CD14-positive monocyte (primary cell): ENCODE results near the gene DEFB131A. TPM values are rescaled to one million over a fixed set of nuclear protein-coding genes. Genes with fewer than 3 reads are reported as not detected.
"Not testable (repeated sequence)": the region's sequence is repeated elsewhere in the genome, so short reads cannot be mapped to it uniquely, and the experiment has no call there.

Source experiments
- DNase-seq, 3 donors: peaks; one replicate each; pipeline ENCODE4 v3.0.0-alpha.2; 2011 to 2022
- H2AFZ ChIP-seq: 2 replicates; pipeline ENCODE4 v1.6.0; 2012; ENCODE audit warnings: mild to moderate bottlenecking, low read depth, low read length, inconsistent platforms; ENCODE audit not compliant: insufficient read depth, poor library complexity, severe bottlenecking
- H3K27ac ChIP-seq, 2 donors: 1 replicate in 1 of 2; 2 replicates in 1 of 2; pipeline ENCODE4 v1.5.1; 2012 to 2013; ENCODE audit warnings: low read length in 2 of 2, control low read depth in 1 of 2, inconsistent platforms in 1 of 2, low read depth in 1 of 2, mild to moderate bottlenecking in 1 of 2
- H3K27me3 ChIP-seq, 2 donors: one replicate each; pipeline versions ENCODE4 v1.6.0 to v1.6.1; 2011 to 2013; ENCODE audit warnings: low read length in 2 of 2; ENCODE audit not compliant: control insufficient read depth in 2 of 2, insufficient read depth in 2 of 2
- H3K36me3 ChIP-seq, 2 donors: replicated peaks in 1 of 2; 1 replicate in 1 of 2; 2 replicates in 1 of 2; pipeline versions ENCODE4 v1.5.1 to v1.6.1; 2012 to 2013; ENCODE audit warnings: low read length in 2 of 2, control low read depth in 1 of 2, inconsistent platforms in 1 of 2, mild to moderate bottlenecking in 1 of 2; ENCODE audit not compliant: insufficient read depth in 2 of 2, control insufficient read depth in 1 of 2
- H3K4me1 ChIP-seq, 2 donors: 1 replicate in 1 of 2; 2 replicates in 1 of 2; pipeline versions ENCODE4 v1.5.1 to v1.6.1; 2012 to 2013; ENCODE audit warnings: low read length in 2 of 2, control low read depth in 1 of 2, inconsistent platforms in 1 of 2, mild to moderate bottlenecking in 1 of 2, moderate library complexity in 1 of 2; ENCODE audit not compliant: insufficient read depth in 2 of 2, control insufficient read depth in 1 of 2
- H3K4me2 ChIP-seq: replicated peaks from 2 replicates; pipeline ENCODE3; 2012; ENCODE audit warnings: low read length, moderate library complexity, mild to moderate bottlenecking; ENCODE audit not compliant: poor library complexity, severe bottlenecking; ENCODE audit errors: extremely low read depth
- H3K4me3 ChIP-seq, 3 experiments: fragments of 200-600 bp in 1 of 3; sonication (generic) in 1 of 3; replicated peaks in 1 of 3; 1 replicate in 2 of 3; 2 replicates in 1 of 3; pipeline ENCODE4 v1.5.1; 2011 to 2013; ENCODE audit warnings: low read length in 3 of 3, mild to moderate bottlenecking in 3 of 3, control low read depth in 2 of 3, low read depth in 2 of 3, inconsistent platforms in 1 of 3, moderate library complexity in 1 of 3
- H3K79me2 ChIP-seq: 2 replicates; pipeline ENCODE4 v1.6.0; 2012; ENCODE audit warnings: mild to moderate bottlenecking, control low read depth, inconsistent platforms, low read length, moderate library complexity; ENCODE audit not compliant: insufficient read depth
- H3K9ac ChIP-seq: 2 replicates; pipeline ENCODE4 v1.6.0; 2017; ENCODE audit warnings: low read length, mild to moderate bottlenecking; ENCODE audit not compliant: insufficient read depth, poor library complexity, severe bottlenecking
- H3K9me3 ChIP-seq, 2 donors: replicated peaks in 1 of 2; 1 replicate in 1 of 2; 2 replicates in 1 of 2; pipeline versions ENCODE4 v1.5.1 to v1.6.1; 2012 to 2013; ENCODE audit warnings: low read length in 2 of 2, control low read depth in 1 of 2; ENCODE audit not compliant: control insufficient read depth in 1 of 2, insufficient read depth in 1 of 2
- H4K20me1 ChIP-seq: 2 replicates; pipeline ENCODE4 v1.6.0; 2012; ENCODE audit warnings: mild to moderate bottlenecking, low read length, control low read depth, moderate library complexity; ENCODE audit not compliant: insufficient read depth
- H3K27ac Mint-ChIP-seq, 7 donors: one replicate each; pipeline ENCODE4 v1.8.0; 2020; ENCODE audit warnings: mild to moderate bottlenecking in 7 of 7, mixed read lengths in 7 of 7, moderate library complexity in 6 of 7, inconsistent platforms in 2 of 7
- H3K27me3 Mint-ChIP-seq, 3 donors: one replicate each; pipeline ENCODE4 v1.8.0; 2021 to 2022; ENCODE audit warnings: low read depth in 3 of 3, mild to moderate bottlenecking in 3 of 3, mixed read lengths in 3 of 3, moderate library complexity in 3 of 3, inconsistent platforms in 1 of 3
- H3K36me3 Mint-ChIP-seq, 2 donors: one replicate each; pipeline ENCODE4 v1.8.0; 2020; ENCODE audit warnings: mixed read lengths in 2 of 2, inconsistent platforms in 1 of 2, mild to moderate bottlenecking in 1 of 2
- H3K4me1 Mint-ChIP-seq: one replicate; pipeline ENCODE4 v1.8.0; 2020; ENCODE audit warnings: mild to moderate bottlenecking, mixed read lengths
- H3K4me3 Mint-ChIP-seq, 2 donors: one replicate each; pipeline ENCODE4 v1.8.0; 2020; ENCODE audit warnings: mild to moderate bottlenecking in 2 of 2, mixed read lengths in 2 of 2, moderate library complexity in 1 of 2
- H3K9me3 Mint-ChIP-seq, 7 donors: one replicate each; pipeline ENCODE4 v1.8.0; 2020 to 2022; ENCODE audit warnings: mixed read lengths in 7 of 7, mild to moderate bottlenecking in 6 of 7, moderate library complexity in 6 of 7, inconsistent platforms in 2 of 7
- WGBS: methylation state at CpG from one replicate; pipeline ENCODE4 v1.1.5; 2013; ENCODE audit warnings: missing lambda C conversion rate; ENCODE audit not compliant: insufficient coverage; 5-methylcytosine and 5-hydroxymethylcytosine counted together
- intact Hi-C, 2 donors: fragments of 100-400 bp; cut with micrococcal nuclease; formaldehyde crosslinking; loops; one replicate each; pipeline versions ENCODE4 v1.15.0 to v1.15.1; 2023
- polyA minus RNA-seq: library from RNA; depleted of rRNA, polyadenylated mRNA; stranded (reverse); fragments of >200 nt; gene quantifications from 2 replicates; pipeline ENCODE4 v1.2.3, GENCODE V29; 2012
- polyA plus RNA-seq, 3 donors: library from polyadenylated mRNA; depleted of rRNA in 1 of 3; unstranded in 2 of 3; stranded (reverse) in 1 of 3; fragments of 300-500 nt in 2 of 3; fragments of >200 nt in 1 of 3; fragmentation: Illumina TruSeq in 2 of 3; gene quantifications; 1 replicate in 2 of 3; 2 replicates in 1 of 3; pipeline ENCODE4 v1.2.3, GENCODE V29; 2012 to 2021
- total RNA-seq, 12 experiments: library from RNA in 1 of 12; stranded (reverse) in 1 of 12; fragments of 120-200 nt in 1 of 12; gene quantifications; one replicate each; pipeline ENCODE4 v1.2.4 and lab custom pipeline; 2013 to 2026; ENCODE audit warnings: mixed read lengths in 6 of 12, inconsistent platforms in 1 of 12

The DEFB131A gene, protein sequence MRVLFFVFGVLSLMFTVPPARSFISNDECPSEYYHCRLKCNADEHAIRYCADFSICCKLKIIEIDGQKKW
- total RNA-seq (2013) = not detected
- polyA plus RNA-seq (not detected), polyA minus RNA-seq (not detected in 2 replicates), total RNA-seq (lab: John Stamatoyannopoulos, UW) (0 to 0.23 (median 0) reads per million in 11 experiments)

DNA sequence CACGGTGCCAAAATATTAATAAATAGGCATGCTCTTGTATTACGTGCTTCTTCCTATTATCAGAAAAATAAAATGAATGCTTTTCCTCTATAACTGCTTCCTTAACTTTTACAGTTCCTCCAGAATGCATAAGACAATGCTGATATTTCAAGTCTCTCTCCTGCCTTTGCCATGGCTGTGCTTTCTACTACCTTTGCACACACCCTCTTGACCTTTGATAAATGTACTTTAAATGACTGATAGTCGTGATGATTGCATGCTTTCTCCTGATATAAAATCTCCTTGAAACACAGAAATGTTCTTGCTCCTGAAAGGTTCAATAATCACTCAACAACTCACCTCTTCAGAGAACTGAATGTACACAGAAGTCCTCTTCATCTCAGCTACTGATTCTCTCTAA lies at the start of gene DEFB131A:
Gene DEFB131A (plus strand): TSS at position 301 of the 400 bp plus-strand sequence. CDS start 120 bp downstream, outside the sequence.
- intact Hi-C loops, H3K27ac Mint-ChIP-seq, H3K27me3 Mint-ChIP-seq: not testable (repeated sequence)

DNA sequence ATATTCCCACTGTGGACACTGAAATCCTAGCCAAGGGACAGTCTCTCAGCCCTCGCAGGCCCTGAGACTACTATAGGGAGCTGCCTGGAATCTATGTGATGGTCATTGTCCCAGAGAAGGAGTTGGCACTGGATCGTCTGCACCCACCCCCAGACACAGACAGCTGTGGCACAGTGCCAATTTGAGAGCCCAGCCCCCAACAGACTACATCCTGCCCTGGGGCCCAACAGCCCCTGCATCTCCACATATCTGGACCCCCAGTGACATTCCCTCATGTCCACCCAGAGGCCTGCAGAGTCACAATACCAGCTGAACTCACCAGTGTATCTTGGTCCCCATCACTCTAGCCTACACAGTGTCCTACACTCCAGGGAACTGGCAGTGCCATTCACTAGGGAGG lies 38.4 kb upstream of the DEFB131A start:
- H3K4me1 ChIP-seq, H4K20me1 ChIP-seq, H3K9me3 ChIP-seq, H3K36me3 Mint-ChIP-seq, DNase-seq, H3K4me2 ChIP-seq, H3K4me3 Mint-ChIP-seq, H3K4me3 ChIP-seq, H3K9ac ChIP-seq, H3K79me2 ChIP-seq, H2AFZ ChIP-seq, H3K27ac ChIP-seq, H3K27ac Mint-ChIP-seq, H3K4me1 Mint-ChIP-seq, H3K36me3 ChIP-seq, H3K27me3 ChIP-seq, H3K9me3 Mint-ChIP-seq, intact Hi-C loops, H3K27me3 Mint-ChIP-seq: not testable (repeated sequence)
- 86% methylated on average over 1 of the region's 2 CpGs for WGBS

More for the DNA sequence above, at the start of gene DEFB131A:
- no CpG with 5 or more reads among the region's 3 CpGs for WGBS
- not testable (repeated sequence) for H3K9me3 Mint-ChIP-seq, H3K4me3 ChIP-seq, H3K79me2 ChIP-seq, H3K9me3 ChIP-seq, H3K27me3 ChIP-seq, H3K4me1 ChIP-seq, H3K36me3 ChIP-seq, H4K20me1 ChIP-seq, H2AFZ ChIP-seq, H3K4me2 ChIP-seq, H3K9ac ChIP-seq, DNase-seq, H3K36me3 Mint-ChIP-seq, H3K27ac ChIP-seq, H3K4me1 Mint-ChIP-seq, H3K4me3 Mint-ChIP-seq

DNA sequence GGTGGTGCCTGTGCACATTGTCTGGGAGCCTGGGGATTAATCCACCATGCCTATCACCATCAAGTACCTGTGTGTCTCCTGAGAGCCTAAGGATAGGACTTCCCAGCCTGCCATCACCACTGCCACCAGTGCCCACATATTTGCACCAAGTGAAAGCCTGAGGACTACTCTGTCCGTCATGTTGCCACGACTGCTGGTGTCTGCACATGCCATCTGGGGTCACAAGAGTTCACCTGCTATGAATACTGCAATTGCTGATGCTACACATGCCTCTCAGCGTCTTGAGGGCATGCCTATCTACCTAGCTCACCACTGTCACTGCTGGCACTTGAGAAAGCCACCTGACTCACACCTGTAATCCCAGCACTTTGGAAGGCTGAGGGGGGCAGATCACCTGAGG lies 37.7 kb upstream of the DEFB131A start:
- WGBS = 71% methylated on average over 2 of the region's 3 CpGs
- H3K27me3 Mint-ChIP-seq, H3K4me1 Mint-ChIP-seq, H3K4me3 Mint-ChIP-seq, H3K9me3 Mint-ChIP-seq, DNase-seq, H3K9ac ChIP-seq, H3K27ac Mint-ChIP-seq, H3K4me3 ChIP-seq, H2AFZ ChIP-seq, H3K4me1 ChIP-seq, H3K79me2 ChIP-seq, H3K36me3 Mint-ChIP-seq, intact Hi-C loops, H4K20me1 ChIP-seq, H3K27ac ChIP-seq, H3K27me3 ChIP-seq, H3K36me3 ChIP-seq, H3K9me3 ChIP-seq, H3K4me2 ChIP-seq: not testable (repeated sequence)
